ENCODE data around the gene ASF1A. TPM values are rescaled to one million over a fixed set of nuclear protein-coding genes. Genes with fewer than 3 reads are reported as not detected.

The ASF1A gene
- total and polyA plus RNA-seq, 3 donors from 2014 or later, result 11.1 to 16.6 (median 13.0) TPM

- TF ChIP-seq, protein P1, sequence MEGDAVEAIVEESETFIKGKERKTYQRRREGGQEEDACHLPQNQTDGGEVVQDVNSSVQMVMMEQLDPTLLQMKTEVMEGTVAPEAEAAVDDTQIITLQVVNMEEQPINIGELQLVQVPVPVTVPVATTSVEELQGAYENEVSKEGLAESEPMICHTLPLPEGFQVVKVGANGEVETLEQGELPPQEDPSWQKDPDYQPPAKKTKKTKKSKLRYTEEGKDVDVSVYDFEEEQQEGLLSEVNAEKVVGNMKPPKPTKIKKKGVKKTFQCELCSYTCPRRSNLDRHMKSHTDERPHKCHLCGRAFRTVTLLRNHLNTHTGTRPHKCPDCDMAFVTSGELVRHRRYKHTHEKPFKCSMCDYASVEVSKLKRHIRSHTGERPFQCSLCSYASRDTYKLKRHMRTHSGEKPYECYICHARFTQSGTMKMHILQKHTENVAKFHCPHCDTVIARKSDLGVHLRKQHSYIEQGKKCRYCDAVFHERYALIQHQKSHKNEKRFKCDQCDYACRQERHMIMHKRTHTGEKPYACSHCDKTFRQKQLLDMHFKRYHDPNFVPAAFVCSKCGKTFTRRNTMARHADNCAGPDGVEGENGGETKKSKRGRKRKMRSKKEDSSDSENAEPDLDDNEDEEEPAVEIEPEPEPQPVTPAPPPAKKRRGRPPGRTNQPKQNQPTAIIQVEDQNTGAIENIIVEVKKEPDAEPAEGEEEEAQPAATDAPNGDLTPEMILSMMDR (IDR thresholded peaks at IDR 0.05), result no peak
- no peak for TF ChIP-seq POLR2A (IDR thresholded peaks at IDR 0.05)
- Histone ChIP-seq H3K4me3 (no peak overlapping the region), H3K27ac (no peak overlapping the region), H3K27me3 (no peaks in the 10 kb centered on the region), H3K9me3 (no peaks in the 10 kb centered on the region), H3K4me1 (no peaks in the 10 kb centered on the region), H3K36me3 (ENCODE audit: low read depth, missing control alignments) (no peaks in the 10 kb centered on the region)
- 59 to 60% methylated on average over 3 of the region's 3 CpGs for WGBS, 2 donors
- no peak for DNase-seq
- intact Hi-C loops (cut with DNase I; ENCODE audit: low total_unique reads), result no loop called here
These were observed 42.2 kb downstream of the ASF1A start for GRCh38 chr6:118935978-118936703.

DNA sequence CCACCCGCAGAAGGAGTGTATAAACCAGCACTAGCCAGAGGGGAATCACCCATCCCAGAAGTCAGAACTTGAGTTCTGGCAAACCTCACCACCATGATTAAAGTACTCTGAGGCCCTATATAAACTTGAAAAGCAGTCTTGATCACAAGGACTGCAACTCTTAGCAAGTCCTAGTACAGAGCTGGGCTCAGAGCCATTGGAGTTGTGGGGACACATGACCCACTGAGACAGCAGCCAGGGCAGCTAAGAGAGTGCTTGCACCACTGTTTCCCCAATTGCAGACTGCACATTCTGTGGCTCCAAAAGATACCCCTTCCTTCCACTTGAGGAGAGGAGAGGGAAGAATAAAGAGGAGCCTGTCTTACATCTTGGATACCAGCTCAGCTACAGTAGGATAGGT is 45.7 kb downstream of the ASF1A start:
- no peaks in the 10 kb centered on the region for H3K27me3 ChIP-seq
- no peaks in the 10 kb centered on the region for H3K4me1 ChIP-seq
- 93 to 100% methylated on average over 1 of the region's 1 CpG for WGBS, 2 donors
- TF ChIP-seq POLR2A (IDR thresholded peaks at IDR 0.05), result no peak
- H3K9me3 ChIP-seq, result no peaks in the 10 kb centered on the region
- H3K36me3 ChIP-seq (ENCODE audit: low read depth, missing control alignments), result no peaks in the 10 kb centered on the region
- intact Hi-C loops (cut with DNase I; ENCODE audit: low total_unique reads), result no loop called here
- H3K27ac ChIP-seq, result no peak overlapping the region
- no peak overlapping the region for H3K4me3 ChIP-seq
- DNase-seq, result no peak

- intact Hi-C loops (cut with DNase I; ENCODE audit: low total_unique reads), result no loop called here
- Histone ChIP-seq H3K9me3 (no peaks in the 10 kb centered on the region), H3K4me1 (no peaks in the 10 kb centered on the region), H3K27ac (no peak overlapping the region), H3K27me3 (no peaks in the 10 kb centered on the region), H3K4me3 (no peak overlapping the region), H3K36me3 (ENCODE audit: low read depth, missing control alignments) (no peaks in the 10 kb centered on the region)
- TF ChIP-seq POLR2A (IDR thresholded peaks at IDR 0.05), result no peak
- TF ChIP-seq, protein P1 (IDR thresholded peaks at IDR 0.05), result no peak
- WGBS, 2 donors, result 90 to 97% methylated on average over 2 of the region's 2 CpGs
- no peak for DNase-seq
These were observed 46.8 kb downstream of the ASF1A start for GRCh38 chr6:118940770-118941169.

GRCh38 chr6:118945217-118945616 is 51.3 kb downstream of the ASF1A start:
- no peak for TF ChIP-seq POLR2A (IDR thresholded peaks at IDR 0.05)
- TF ChIP-seq, protein P1 (IDR thresholded peaks at IDR 0.05), result no peak
- Histone ChIP-seq H3K36me3 (ENCODE audit: low read depth, missing control alignments) (no peaks in the 10 kb centered on the region), H3K4me3 (no peak overlapping the region), H3K27ac (no peak overlapping the region), H3K27me3 (no peaks in the 10 kb centered on the region), H3K9me3 (no peaks in the 10 kb centered on the region), H3K4me1 (no peaks in the 10 kb centered on the region)
- no peak for DNase-seq
- intact Hi-C loops (cut with DNase I; ENCODE audit: low total_unique reads), result no loop called here

DNA sequence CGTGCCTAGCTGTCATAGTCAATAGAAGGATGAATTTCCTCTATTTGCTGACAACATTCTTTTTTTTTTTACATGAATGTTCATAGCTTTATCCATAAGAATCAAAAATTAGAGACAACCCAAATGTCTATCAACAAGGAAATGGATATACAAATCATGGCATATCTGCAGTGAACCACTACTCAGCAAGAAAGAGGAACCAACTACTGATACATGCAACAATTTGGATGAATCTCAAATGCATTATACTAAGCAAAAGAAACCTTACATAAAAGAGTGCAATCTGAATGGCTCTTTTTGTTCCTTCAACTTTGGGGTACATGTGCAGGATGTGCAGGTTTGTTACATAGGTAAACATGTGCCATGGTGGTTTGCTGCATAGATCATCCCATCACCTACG is 58.7 kb downstream of the ASF1A start:
- no peak for DNase-seq
- Histone ChIP-seq H3K4me3 (no peak overlapping the region), H3K36me3 (ENCODE audit: low read depth, missing control alignments) (no peaks in the 10 kb centered on the region), H3K27ac (no peak overlapping the region), H3K4me1 (no peaks in the 10 kb centered on the region), H3K9me3 (no peaks in the 10 kb centered on the region), H3K27me3 (no peaks in the 10 kb centered on the region)
- TF ChIP-seq, protein P1 (IDR thresholded peaks at IDR 0.05), result no peak
- no peak for TF ChIP-seq POLR2A (IDR thresholded peaks at IDR 0.05)
- intact Hi-C loops (cut with DNase I; ENCODE audit: low total_unique reads), result no loop called here
- WGBS, 2 donors, result 80 to 89% methylated on average over 2 of the region's 2 CpGs

Data from testis (tissue), 3 donors.